HG03060 (cell line): Measurements from ENCODE around the gene GPR173.

Experiments used
- ATAC-seq: cut with Tn5 transposase; IDR thresholded peaks from one replicate; pipeline ENCODE4 v1.9.1; 2021; ENCODE audit warnings: low read depth, moderate number of reproducible peaks; ENCODE audit not compliant: unreplicated experiment

GPR173 gene

GRCh38 chrX:53065104-53065503 is 16.5 kb downstream of the GPR173 start:
- ATAC-seq, result no peak

- ATAC-seq, result no peak
Observed at GRCh38 chrX:53071064-53071463, 22.5 kb downstream of the GPR173 start.

- peak; percentile 72 for ATAC-seq
Observed at GRCh38 chrX:53071604-53072417, 23.2 kb downstream of the GPR173 start.

GRCh38 chrX:53072418-53073114 is 24.0 kb downstream of the GPR173 start:
- ATAC-seq, result no peak

- ATAC-seq, result no peak
Observed at GRCh38 chrX:53073115-53073586, 24.6 kb downstream of the GPR173 start.

- no peak for ATAC-seq
Observed at GRCh38 chrX:53075011-53075410, 26.4 kb downstream of the GPR173 start.

- no peak for ATAC-seq
Observed at GRCh38 chrX:53076671-53077070, 28.1 kb downstream of the GPR173 start.

- ATAC-seq, result no peak
Observed at GRCh38 chrX:53077207-53078197, 28.9 kb downstream of the GPR173 start.

GRCh38 chrX:53078943-53079342 is 30.4 kb downstream of the GPR173 start:
- no peak for ATAC-seq

- no peak for ATAC-seq
Observed at GRCh38 chrX:53080628-53081580, 32.3 kb downstream of the GPR173 start.

- peak; percentile 79 for ATAC-seq
Observed at GRCh38 chrX:53081925-53082772, 33.6 kb downstream of the GPR173 start, which contains the start of gene TSPYL2. TSS of gene TSPYL2 (plus strand) at chrX:53082367. CDS start at chrX:53082499, 132 bp downstream.

- no peak for ATAC-seq
Observed at GRCh38 chrX:53082773-53083616, 34.4 kb downstream of the GPR173 start.

- ATAC-seq, result no peak
Observed at GRCh38 chrX:53084043-53084570, 35.5 kb downstream of the GPR173 start.

GRCh38 chrX:53084863-53085262 is 36.3 kb downstream of the GPR173 start:
- no peak for ATAC-seq

GRCh38 chrX:53085661-53086229 is 37.2 kb downstream of the GPR173 start:
- no peak for ATAC-seq

GRCh38 chrX:53086464-53086863 is 37.9 kb downstream of the GPR173 start:
- ATAC-seq, result no peak

- ATAC-seq, result no peak
Observed at GRCh38 chrX:53087388-53087831, 38.8 kb downstream of the GPR173 start.
